ENCODE measurements around the gene CADPS2.

CADPS2 gene

DNA sequence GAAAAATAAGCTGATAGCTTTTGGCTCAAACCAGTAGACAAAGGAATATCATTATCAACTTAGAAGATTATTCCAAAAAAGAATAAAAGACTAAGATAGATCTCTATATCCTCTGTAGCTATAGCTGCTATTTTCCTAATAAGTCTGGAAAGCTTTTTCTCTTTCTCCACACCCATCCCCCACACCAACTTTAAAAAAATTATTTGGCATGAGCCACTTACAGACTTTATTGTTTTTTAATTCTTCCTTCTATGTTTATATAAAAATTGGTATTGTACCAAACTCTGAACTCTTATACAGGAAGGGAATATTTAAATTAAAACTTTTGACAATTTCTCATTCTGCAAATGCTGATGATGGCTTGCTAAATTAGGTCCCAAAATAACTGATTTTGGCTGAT, 330.0 kb downstream of the CADPS2 start:
- H3K4me3 ChIP-seq (ENCODE audit: low read length): no peak overlapping the region
- no peak for DNase-seq (ENCODE audit: low read depth)
- TF ChIP-seq CTCF (IDR thresholded peaks at IDR 0.05; ENCODE audit: insufficient read depth, low read depth, low read length, missing control alignments): no peak

DNA sequence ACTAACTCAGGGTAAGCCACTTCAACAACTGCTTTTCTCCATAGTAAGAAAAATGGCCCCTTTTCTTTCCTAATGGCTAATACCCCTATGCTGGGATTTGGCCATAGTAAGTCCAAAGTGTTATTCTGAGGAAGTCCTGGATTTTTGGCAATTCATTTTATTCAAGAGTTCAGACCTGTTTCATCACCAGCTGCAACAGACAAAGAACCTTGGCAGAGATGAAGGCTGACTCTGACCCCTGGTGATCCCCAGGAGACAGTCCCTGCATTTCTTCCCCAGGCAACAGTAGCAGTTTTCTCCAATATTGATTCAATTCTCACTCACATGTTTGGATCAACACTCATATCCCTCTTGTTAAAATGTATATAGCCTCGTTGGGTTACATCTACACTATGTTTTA, 332.5 kb downstream of the CADPS2 start:
- no peak overlapping the region for H3K4me3 ChIP-seq (ENCODE audit: low read length)
- no peak for TF ChIP-seq CTCF (IDR thresholded peaks at IDR 0.05; ENCODE audit: insufficient read depth, low read depth, low read length, missing control alignments)
- no peak for DNase-seq (ENCODE audit: low read depth)

GRCh38 chr7:122552769-122553168, 333.5 kb downstream of the CADPS2 start:
- no peak for TF ChIP-seq CTCF (IDR thresholded peaks at IDR 0.05; ENCODE audit: insufficient read depth, low read depth, low read length, missing control alignments)
- DNase-seq (ENCODE audit: low read depth): no peak
- no peak overlapping the region for H3K4me3 ChIP-seq (ENCODE audit: low read length)

GRCh38 chr7:122550545-122550944, 335.7 kb downstream of the CADPS2 start:
- TF ChIP-seq CTCF (IDR thresholded peaks at IDR 0.05; ENCODE audit: insufficient read depth, low read depth, low read length, missing control alignments): no peak
- no peak for DNase-seq (ENCODE audit: low read depth)
- H3K4me3 ChIP-seq (ENCODE audit: low read length): no peak overlapping the region

DNA sequence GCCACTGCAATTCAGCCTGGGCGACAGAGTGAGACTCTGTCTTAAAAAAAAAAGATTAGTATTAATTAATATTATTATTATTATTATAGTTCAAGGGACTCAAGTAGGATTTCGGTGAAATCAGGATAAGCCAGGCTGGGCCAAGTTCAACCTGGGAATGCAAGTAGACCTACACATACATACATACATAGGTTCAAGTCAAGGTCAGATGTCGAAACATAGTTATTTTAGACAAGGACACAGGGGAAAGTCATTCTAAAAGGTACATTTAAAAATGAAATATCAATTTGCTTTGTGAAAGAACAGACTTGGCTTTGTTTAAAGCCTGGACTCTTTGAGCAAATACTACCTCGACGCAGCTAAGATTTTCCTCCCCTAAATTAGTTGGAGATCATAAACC, 336.7 kb downstream of the CADPS2 start:
- DNase-seq (ENCODE audit: low read depth): no peak
- no peak for TF ChIP-seq CTCF (IDR thresholded peaks at IDR 0.05; ENCODE audit: insufficient read depth, low read depth, low read length, missing control alignments)
- no peak overlapping the region for H3K4me3 ChIP-seq (ENCODE audit: low read length)

DNA sequence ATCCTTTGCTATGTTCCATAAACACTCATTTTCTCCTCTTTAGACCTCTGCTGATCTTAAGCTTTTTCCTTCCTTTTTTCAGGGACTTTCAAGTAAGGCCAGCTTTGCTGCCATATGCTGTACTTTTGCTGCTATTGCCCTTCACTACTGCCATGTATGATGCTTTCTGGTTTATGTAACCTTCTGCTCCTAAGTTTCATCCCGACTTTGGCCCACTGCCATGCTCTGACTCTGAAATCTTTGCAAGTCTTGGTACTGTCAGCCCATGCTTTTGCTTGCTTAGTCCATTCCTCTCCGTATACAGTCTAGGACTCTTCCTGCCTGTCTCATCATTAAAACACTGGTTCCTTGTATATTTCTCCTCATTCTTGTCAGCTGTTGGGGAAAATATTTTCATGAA, 339.8 kb downstream of the CADPS2 start:
- TF ChIP-seq CTCF (IDR thresholded peaks at IDR 0.05; ENCODE audit: insufficient read depth, low read depth, low read length, missing control alignments): no peak
- H3K4me3 ChIP-seq (ENCODE audit: low read length): no peak overlapping the region
- peak; percentile 13 for DNase-seq (ENCODE audit: low read depth)

DNA sequence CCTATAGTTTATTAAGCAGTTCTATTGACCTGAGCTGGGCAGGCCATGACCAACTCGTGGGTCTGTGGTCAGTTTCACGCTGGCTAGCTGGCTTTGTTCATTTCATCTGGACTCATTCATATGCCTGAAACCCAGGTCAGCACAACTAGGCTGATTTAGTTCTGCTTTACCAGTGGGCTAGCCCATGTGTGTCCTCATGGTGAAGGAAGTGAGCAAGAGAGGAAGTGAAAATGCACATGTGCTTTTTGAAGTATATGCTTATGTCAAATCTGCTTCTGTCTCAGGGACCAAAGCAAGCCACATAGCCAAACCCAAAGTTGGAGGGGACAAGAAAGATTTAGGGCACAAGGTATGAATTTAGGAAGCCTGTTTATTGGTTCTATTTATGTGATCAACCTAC, 341.8 kb downstream of the CADPS2 start:
- DNase-seq (ENCODE audit: low read depth): no peak
- TF ChIP-seq CTCF (IDR thresholded peaks at IDR 0.05; ENCODE audit: insufficient read depth, low read depth, low read length, missing control alignments): no peak
- no peak overlapping the region for H3K4me3 ChIP-seq (ENCODE audit: low read length)

Data from epithelial cell of esophagus (primary cell).